ENCODE results near the gene HS1BP3.

DNA sequence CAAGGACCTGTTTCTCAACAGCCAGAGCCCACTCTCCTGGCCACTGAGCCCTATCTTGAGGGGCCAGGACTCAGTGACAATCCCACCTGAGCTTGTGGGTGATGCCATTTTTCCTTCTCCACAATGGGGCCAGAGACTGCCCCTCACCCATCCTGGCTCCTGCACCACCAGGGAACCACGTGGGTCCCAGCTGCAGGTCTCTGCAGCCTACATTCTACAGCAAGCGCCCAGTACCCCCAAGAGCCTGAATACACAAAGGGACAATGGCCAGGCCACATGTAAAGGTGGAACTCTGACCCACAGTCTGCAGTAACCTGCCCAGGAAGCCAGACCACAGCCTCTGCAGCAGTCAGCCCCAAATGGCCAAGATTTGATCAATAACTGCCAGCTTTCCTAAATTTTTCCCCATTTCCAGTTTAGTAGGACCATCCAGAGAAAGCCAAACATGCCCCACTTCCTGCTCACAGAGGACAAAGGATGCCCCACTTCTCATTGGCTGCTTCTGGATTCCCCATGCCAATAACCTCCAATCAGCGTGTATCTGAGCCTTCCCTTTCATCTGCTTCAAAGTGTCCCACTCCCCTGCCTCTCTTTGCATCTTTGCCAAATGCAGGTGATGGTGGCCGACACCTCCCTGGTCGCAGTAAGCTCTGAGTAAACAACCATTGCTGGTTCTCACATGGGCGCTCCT lies 19.1 kb downstream of the HS1BP3 start:
- TF ChIP-seq POLR2A (IDR thresholded peaks at IDR 0.05) = no peak
- TF ChIP-seq, protein P1, sequence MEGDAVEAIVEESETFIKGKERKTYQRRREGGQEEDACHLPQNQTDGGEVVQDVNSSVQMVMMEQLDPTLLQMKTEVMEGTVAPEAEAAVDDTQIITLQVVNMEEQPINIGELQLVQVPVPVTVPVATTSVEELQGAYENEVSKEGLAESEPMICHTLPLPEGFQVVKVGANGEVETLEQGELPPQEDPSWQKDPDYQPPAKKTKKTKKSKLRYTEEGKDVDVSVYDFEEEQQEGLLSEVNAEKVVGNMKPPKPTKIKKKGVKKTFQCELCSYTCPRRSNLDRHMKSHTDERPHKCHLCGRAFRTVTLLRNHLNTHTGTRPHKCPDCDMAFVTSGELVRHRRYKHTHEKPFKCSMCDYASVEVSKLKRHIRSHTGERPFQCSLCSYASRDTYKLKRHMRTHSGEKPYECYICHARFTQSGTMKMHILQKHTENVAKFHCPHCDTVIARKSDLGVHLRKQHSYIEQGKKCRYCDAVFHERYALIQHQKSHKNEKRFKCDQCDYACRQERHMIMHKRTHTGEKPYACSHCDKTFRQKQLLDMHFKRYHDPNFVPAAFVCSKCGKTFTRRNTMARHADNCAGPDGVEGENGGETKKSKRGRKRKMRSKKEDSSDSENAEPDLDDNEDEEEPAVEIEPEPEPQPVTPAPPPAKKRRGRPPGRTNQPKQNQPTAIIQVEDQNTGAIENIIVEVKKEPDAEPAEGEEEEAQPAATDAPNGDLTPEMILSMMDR (IDR thresholded peaks at IDR 0.05) = no peak

All from thyroid gland (tissue), 4 donors.